HS-27A (cell line): ENCODE measurements around the gene MATN4.

ENCODE experiments used
- DNase-seq: peaks from one replicate; pipeline ENCODE4 v3.0.0-alpha.2; 2012; ENCODE audit warnings: low read depth, missing footprints

MATN4 gene

GRCh38 chr20:45340951-45341350 is 32.9 kb upstream of the MATN4 start:
- DNase-seq = no peak

DNA sequence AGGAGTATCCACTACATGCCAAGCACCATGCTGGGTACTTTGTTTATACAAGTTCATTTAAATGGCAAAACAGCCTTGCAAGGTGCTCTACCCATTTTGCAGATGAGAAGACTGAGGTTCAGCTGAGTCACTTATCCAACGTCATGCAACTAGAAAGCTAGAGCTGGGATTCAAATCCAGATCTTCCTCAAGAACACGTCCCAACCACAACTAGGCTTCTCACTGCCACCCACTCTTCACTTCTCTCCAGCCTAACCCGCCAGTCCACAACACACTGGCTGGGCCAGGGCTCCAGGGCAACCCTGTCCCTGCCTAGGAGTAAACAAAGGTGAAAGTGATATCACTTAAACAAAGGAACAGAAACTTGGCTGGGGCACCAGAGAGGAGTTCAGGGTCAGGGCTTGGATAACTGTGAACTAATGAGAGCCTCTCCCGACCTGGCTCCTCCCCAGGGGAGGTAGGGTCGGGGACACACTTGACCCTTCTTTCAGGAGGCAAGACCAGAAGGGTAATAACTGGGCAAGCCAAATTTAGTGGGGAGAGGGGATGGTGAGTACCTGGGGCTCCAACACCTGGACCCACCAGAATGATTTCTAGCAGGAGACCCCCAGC is 32.2 kb upstream of the MATN4 start:
- no peak for DNase-seq

GRCh38 chr20:45339799-45340198 is 31.7 kb upstream of the MATN4 start:
- DNase-seq = no peak

GRCh38 chr20:45339084-45339483 is 31.0 kb upstream of the MATN4 start:
- no peak for DNase-seq

- no peak for DNase-seq
Measured at GRCh38 chr20:45338121-45339030, 30.3 kb upstream of the MATN4 start.

- no peak for DNase-seq
Measured at GRCh38 chr20:45337367-45338120, 29.4 kb upstream of the MATN4 start.

DNA sequence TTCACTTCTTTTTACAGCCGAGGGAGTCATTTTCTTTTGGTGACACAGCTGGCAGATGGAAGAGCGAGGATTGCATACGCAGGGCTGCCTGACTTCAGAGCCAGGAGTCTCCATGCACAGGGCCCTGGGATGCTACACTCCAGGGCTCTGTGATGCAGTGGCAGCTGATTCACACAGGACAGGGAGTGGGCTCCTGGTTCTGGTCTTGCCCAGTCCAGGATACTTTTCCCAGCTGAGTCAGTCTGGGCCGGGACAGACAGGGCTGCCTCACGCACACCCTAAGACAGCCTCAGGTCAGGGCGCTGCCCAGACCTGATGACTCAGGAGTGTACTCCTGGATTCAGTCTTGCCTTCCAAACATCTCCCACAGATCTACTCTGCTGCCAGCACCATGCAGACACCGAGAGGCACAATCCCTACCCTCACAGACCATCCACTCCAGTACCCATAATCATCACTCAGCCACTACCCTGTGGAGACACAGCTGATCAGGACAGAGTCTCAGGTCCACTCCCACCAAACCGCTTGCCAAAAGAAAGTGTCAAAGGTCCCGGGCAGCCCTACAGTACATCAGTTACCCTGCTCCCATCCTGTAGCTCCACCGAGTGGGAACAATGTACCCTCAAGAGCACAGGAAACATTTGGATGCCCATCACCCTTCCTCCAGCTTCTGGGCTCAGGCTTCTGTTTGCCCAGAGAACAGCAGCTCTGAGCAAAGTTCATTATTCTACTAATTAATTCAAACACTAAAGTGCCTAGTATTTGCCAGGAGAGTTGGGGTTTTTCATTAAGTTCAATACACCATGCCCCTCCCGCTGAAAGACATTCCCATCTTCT is 28.6 kb upstream of the MATN4 start:
- DNase-seq = no peak

- no peak for DNase-seq
Measured at GRCh38 chr20:45330476-45330875, 22.4 kb upstream of the MATN4 start.

GRCh38 chr20:45329497-45330319 is 21.6 kb upstream of the MATN4 start:
- DNase-seq = no peak

- no peak for DNase-seq
Measured at GRCh38 chr20:45328451-45328850, 20.4 kb upstream of the MATN4 start.

GRCh38 chr20:45325371-45325770 is 17.3 kb upstream of the MATN4 start:
- DNase-seq = no peak

GRCh38 chr20:45323731-45324130 is 15.6 kb upstream of the MATN4 start:
- DNase-seq = no peak

- no peak for DNase-seq
Measured at GRCh38 chr20:45322952-45323383, 14.9 kb upstream of the MATN4 start.

DNA sequence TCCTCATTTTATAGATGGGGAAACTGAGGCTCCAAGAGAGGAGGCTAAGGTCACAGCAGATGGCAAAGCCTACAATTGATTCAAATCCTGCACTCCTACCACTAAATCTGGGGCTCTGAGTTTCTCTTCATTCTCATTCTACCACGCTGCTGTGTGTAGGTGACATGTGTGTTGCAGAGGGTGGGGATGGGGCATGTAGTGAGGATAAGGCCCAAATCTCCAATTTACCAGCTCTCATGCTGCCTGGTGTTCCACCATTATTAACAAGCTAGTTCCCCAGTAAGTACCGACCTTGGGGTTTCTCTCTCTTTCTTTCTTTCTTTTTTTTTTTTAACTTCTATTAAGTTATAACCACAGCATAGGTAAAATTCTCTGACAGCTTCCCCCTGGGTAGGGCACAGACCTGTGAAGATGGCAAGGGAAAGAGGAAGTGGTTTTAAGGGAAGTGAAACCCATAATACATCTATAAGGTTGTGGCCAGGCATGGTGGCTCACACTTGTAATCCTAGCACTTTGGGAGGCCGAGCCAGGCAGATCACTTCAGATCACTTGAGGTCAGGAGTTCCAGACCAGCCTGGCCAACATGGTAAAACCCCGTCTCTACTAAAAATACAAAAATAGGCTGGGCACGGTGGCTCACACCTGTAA is 13.0 kb upstream of the MATN4 start:
- no peak for DNase-seq

- DNase-seq = no peak
Measured at GRCh38 chr20:45318948-45319347, 10.8 kb upstream of the MATN4 start.

GRCh38 chr20:45318386-45318939 is 10.4 kb upstream of the MATN4 start:
- no peak for DNase-seq

DNA sequence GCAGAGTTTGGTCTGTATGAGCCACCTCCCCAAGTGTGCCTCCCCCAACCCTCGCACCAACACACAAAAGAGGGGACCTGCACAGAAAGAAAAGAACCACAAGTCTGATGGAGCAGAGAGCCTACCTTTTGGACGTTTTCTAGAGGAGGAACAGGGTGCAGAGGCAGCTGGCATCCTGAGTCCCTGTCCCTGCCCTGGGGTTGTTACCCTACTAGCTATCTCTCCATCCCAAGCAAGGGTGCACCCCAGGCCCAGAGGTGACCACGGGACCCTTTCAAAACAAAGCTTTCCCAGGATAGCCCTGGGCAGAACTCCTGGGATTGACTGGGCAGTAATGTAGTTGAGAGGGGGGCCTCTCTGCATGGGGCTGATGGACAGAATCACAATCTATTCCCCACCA is 9.7 kb upstream of the MATN4 start:
- no peak for DNase-seq

- no peak for DNase-seq
Measured at GRCh38 chr20:45316150-45317080, 8.3 kb upstream of the MATN4 start.

GRCh38 chr20:45315672-45316071 is 7.6 kb upstream of the MATN4 start:
- no peak for DNase-seq
